K562 (cell line): ENCODE results near the gene KCNH2. TPM values are rescaled to one million over a fixed set of nuclear protein-coding genes. Genes with fewer than 3 reads are reported as not detected.

ENCODE experiments used
- CREM ChIP-seq: IDR thresholded peaks from 2 replicates; pipeline ENCODE4 v1.6.1; 2014; ENCODE audit warnings: antibody characterized with exemption, low read depth
- E2F8 ChIP-seq: fragments of 450-650 bp; IDR thresholded peaks from 2 replicates; pipeline ENCODE4 v1.7.1; 2018; ENCODE audit warnings: mild to moderate bottlenecking, low read depth; ENCODE audit not compliant: partially characterized antibody
- ESRRB ChIP-seq: fragments of 250-450 bp; sonication (Bioruptor Pico); IDR thresholded peaks from 2 replicates; pipeline ENCODE4 v1.5.0; 2020; ENCODE audit warnings: mild to moderate bottlenecking, moderate library complexity, borderline replicate concordance
- EWSR1 ChIP-seq: fragments of 450-650 bp; IDR thresholded peaks from 2 replicates; pipeline ENCODE4 v1.6.1; 2018; ENCODE audit warnings: borderline replicate concordance, mild to moderate bottlenecking, low read depth, moderate library complexity; ENCODE audit not compliant: partially characterized antibody
- KHSRP ChIP-seq: fragments of 450-650 bp; IDR thresholded peaks from 2 replicates; pipeline ENCODE4 v1.6.1; 2017
- MAFK ChIP-seq: IDR thresholded peaks from 2 replicates; pipeline ENCODE4 v1.6.1; 2011; ENCODE audit warnings: low read length, improper control_type of control experiment
- MCM7 ChIP-seq, 2 experiments: fragments of 450-650 bp; IDR thresholded peaks; 2 replicates each; pipeline ENCODE4 v1.6.1; 2016 to 2018
- MYNN ChIP-seq, 2 experiments: sonication (generic); formaldehyde crosslinking in 1 of 2; IDR thresholded peaks; 2 replicates each; pipeline versions ENCODE4 v1.5.0 to v1.6.1; 2016 to 2020; ENCODE audit warnings: antibody characterized with exemption in 1 of 2, missing genetic modification reagents in 1 of 2
- PHB ChIP-seq: fragments of 250-450 bp; sonication (Bioruptor Pico); IDR thresholded peaks from 2 replicates; pipeline ENCODE4 v1.5.0; 2021
- SP2 ChIP-seq: IDR thresholded peaks from 2 replicates; pipeline ENCODE4 v1.6.1; 2011; ENCODE audit warnings: mild to moderate bottlenecking, low read depth, low read length, moderate library complexity; ENCODE audit not compliant: poor library complexity, severe bottlenecking; ENCODE audit errors: extremely low read depth
- SREBF1 ChIP-seq: fragments of 150-350 bp; IDR thresholded peaks from 2 replicates; pipeline ENCODE4 v1.6.1; 2014; ENCODE audit warnings: antibody characterized with exemption, low read depth, low read length, borderline replicate concordance
- polyA plus RNA-seq, 8 experiments: library from polyadenylated mRNA; depleted of rRNA in 4 of 8; stranded (reverse) in 5 of 8; unstranded in 3 of 8; fragments of >200 nt; fragmentation: Nextera tagmentation in 2 of 8; fragmentation: Illumina TruSeq in 1 of 8; extraction: Ambion mirVana in 2 of 8; extraction: Trizol in 1 of 8; gene quantifications; 2 replicates each; pipeline versions ENCODE4 v1.2.1 to v1.2.3, GENCODE V29; 2011 to 2014; ENCODE audit warnings: inconsistent platforms in 1 of 8, missing spikeins in 1 of 8
- total RNA-seq, 7 experiments: library from RNA; depleted of rRNA in 6 of 7; stranded (reverse); fragments of >200 nt in 6 of 7; fragmentation: Illumina TruSeq in 2 of 7; extraction: Trizol in 2 of 7; gene quantifications; 2 replicates each; pipeline versions ENCODE4 v1.2.1 to v1.2.3, GENCODE V29; 2011 to 2021; ENCODE audit warnings: low replicate concordance in 1 of 7
- TF ChIP-seq, protein P1 (sequence below): fragments of 450-650 bp; formaldehyde crosslinking; IDR thresholded peaks from 2 replicates; pipeline ENCODE4 v1.4.0; 2020; ENCODE audit warnings: mild to moderate bottlenecking, moderate library complexity
- TF ChIP-seq, protein P2 (sequence below): sonication (generic); formaldehyde crosslinking; IDR thresholded peaks from 2 replicates; pipeline ENCODE4 v1.8.1; 2023; ENCODE audit warnings: mild to moderate bottlenecking, missing genetic modification reagents
- TF ChIP-seq, protein P3 (sequence below): sonication (generic); formaldehyde crosslinking; IDR thresholded peaks from 2 replicates; pipeline ENCODE4 v1.5.0; 2020; ENCODE audit warnings: missing genetic modification reagents
- TF ChIP-seq, protein P4 (sequence below): fragments of 450-650 bp; IDR thresholded peaks from 2 replicates; pipeline ENCODE4 v1.6.1; 2016; ENCODE audit warnings: antibody characterized with exemption
- TF ChIP-seq, protein P5 (sequence below): fragments of 250-450 bp; sonication (Bioruptor Pico); IDR thresholded peaks from 2 replicates; pipeline ENCODE4 v1.5.0; 2021
- TF ChIP-seq, protein P6 (sequence below): sonication (generic); formaldehyde crosslinking; IDR thresholded peaks from 2 replicates; pipeline ENCODE4 v1.8.0; 2023; ENCODE audit warnings: mild to moderate bottlenecking, missing genetic modification reagents

The KCNH2 gene
- total and polyA plus RNA-seq, 9 of the 15 experiments (the other 6 are each of a cell fraction or from before 2014, with no cell fraction given), result 18.1 to 368 (median 218) TPM

DNA sequence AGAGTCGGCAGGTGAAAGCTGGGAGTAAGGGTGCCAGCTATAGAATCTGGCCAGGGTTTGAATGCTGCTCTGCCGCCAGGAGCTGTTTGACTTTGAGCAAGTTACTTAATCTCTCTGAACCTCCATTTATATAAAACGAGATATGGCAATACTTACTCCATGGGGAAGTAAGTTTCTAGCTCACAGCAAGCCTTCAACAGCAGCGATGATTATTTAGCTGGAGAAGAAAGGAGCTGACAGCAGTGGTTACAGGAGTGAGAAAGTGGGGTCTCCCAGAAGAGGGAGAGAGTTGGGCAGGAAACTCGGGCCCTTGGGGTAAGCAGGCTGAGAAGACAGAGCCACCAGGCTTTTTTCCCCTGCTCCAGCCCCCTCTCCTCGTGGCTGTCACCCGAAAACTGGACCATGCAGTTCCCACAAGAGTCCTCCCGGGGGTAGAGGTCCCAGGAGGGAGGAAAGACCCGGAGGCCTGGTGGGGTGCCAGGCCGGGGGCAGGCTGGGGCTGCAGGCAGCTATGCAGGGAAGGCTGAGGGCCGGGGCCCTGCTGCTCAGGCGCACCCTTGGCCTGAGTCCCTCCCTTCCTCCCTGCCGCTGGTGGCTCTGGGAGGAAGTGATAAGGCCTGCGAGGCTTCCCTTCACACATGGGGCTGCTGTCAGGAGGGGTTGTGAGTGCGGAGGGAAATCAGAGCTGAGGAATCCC, 16.2 kb upstream of the KCNH2 start (continued):
- no peak for TF ChIP-seq E2F8
- peak; percentile 81 for TF ChIP-seq CREM
- TF ChIP-seq, protein P1, sequence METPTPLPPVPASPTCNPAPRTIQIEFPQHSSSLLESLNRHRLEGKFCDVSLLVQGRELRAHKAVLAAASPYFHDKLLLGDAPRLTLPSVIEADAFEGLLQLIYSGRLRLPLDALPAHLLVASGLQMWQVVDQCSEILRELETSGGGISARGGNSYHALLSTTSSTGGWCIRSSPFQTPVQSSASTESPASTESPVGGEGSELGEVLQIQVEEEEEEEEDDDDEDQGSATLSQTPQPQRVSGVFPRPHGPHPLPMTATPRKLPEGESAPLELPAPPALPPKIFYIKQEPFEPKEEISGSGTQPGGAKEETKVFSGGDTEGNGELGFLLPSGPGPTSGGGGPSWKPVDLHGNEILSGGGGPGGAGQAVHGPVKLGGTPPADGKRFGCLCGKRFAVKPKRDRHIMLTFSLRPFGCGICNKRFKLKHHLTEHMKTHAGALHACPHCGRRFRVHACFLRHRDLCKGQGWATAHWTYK (CRISPR knock-in tag), result peak; percentile 75; the same call in 1 of the 2 replicates
- no peak for TF ChIP-seq ESRRB (CRISPR knock-in tag)
- TF ChIP-seq SREBF1, result no peak
- TF ChIP-seq, protein P2, sequence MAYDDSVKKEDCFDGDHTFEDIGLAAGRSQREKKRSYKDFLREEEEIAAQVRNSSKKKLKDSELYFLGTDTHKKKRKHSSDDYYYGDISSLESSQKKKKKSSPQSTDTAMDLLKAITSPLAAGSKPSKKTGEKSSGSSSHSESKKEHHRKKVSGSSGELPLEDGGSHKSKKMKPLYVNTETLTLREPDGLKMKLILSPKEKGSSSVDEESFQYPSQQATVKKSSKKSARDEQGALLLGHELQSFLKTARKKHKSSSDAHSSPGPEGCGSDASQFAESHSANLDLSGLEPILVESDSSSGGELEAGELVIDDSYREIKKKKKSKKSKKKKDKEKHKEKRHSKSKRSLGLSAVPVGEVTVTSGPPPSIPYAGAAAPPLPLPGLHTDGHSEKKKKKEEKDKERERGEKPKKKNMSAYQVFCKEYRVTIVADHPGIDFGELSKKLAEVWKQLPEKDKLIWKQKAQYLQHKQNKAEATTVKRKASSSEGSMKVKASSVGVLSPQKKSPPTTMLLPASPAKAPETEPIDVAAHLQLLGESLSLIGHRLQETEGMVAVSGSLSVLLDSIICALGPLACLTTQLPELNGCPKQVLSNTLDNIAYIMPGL (CRISPR knock-in tag), result no peak
- no peak for TF ChIP-seq SP2
- TF ChIP-seq, protein P3, sequence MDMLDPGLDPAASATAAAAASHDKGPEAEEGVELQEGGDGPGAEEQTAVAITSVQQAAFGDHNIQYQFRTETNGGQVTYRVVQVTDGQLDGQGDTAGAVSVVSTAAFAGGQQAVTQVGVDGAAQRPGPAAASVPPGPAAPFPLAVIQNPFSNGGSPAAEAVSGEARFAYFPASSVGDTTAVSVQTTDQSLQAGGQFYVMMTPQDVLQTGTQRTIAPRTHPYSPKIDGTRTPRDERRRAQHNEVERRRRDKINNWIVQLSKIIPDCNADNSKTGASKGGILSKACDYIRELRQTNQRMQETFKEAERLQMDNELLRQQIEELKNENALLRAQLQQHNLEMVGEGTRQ (CRISPR knock-in tag), result no peak
- TF ChIP-seq MAFK, result no peak
- TF ChIP-seq, protein P4, sequence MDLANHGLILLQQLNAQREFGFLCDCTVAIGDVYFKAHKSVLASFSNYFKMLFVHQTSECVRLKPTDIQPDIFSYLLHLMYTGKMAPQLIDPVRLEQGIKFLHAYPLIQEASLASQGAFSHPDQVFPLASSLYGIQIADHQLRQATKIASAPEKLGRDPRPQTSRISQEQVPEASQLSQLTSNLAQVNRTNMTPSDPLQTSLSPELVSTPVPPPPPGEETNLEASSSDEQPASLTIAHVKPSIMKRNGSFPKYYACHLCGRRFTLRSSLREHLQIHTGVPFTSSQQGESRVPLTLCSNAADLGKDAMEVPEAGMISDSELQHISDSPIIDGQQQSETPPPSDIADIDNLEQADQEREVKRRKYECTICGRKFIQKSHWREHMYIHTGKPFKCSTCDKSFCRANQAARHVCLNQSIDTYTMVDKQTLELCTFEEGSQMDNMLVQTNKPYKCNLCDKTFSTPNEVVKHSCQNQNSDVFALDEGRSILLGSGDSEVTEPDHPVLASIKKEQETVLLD, result peak; percentile 68; the same call in 1 of the 2 replicates
- no peak for TF ChIP-seq EWSR1
- no peak for TF ChIP-seq PHB (CRISPR knock-in tag)
- no peak for TF ChIP-seq MCM7 (IDR thresholded peaks at IDR 0.05)
- TF ChIP-seq, protein P5, sequence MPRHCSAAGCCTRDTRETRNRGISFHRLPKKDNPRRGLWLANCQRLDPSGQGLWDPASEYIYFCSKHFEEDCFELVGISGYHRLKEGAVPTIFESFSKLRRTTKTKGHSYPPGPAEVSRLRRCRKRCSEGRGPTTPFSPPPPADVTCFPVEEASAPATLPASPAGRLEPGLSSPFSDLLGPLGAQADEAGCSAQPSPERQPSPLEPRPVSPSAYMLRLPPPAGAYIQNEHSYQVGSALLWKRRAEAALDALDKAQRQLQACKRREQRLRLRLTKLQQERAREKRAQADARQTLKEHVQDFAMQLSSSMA, result no peak
- no peak; the same call in 1 of the 2 replicates for TF ChIP-seq KHSRP
- peak; percentile 78 for TF ChIP-seq MYNN (IDR thresholded peaks at IDR 0.05)
- TF ChIP-seq MYNN (CRISPR knock-in tag; IDR thresholded peaks at IDR 0.05), result no peak
- TF ChIP-seq, protein P6, sequence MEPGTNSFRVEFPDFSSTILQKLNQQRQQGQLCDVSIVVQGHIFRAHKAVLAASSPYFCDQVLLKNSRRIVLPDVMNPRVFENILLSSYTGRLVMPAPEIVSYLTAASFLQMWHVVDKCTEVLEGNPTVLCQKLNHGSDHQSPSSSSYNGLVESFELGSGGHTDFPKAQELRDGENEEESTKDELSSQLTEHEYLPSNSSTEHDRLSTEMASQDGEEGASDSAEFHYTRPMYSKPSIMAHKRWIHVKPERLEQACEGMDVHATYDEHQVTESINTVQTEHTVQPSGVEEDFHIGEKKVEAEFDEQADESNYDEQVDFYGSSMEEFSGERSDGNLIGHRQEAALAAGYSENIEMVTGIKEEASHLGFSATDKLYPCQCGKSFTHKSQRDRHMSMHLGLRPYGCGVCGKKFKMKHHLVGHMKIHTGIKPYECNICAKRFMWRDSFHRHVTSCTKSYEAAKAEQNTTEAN (CRISPR knock-in tag), result no peak
